Thyroid gland (tissue), 4 donors: ENCODE measurements around the gene LASP1NB.

Experiments
- CTCF ChIP-seq, 6 experiments: fragments of 200-600 bp in 3 of 6; fragments of 450-650 bp in 3 of 6; sonication (generic) in 3 of 6; IDR thresholded peaks; one replicate each; pipeline ENCODE4 v1.5.1; 2016 to 2019; ENCODE audit warnings: antibody characterized with exemption in 6 of 6, mild to moderate bottlenecking in 2 of 6, inconsistent platforms in 1 of 6, moderate library complexity in 1 of 6
- POLR2A ChIP-seq, 2 donors: fragments of 450-650 bp; IDR thresholded peaks; one replicate each; pipeline ENCODE4 v1.6.1; 2017; ENCODE audit warnings: antibody characterized with exemption in 2 of 2, mild to moderate bottlenecking in 2 of 2, moderate library complexity in 1 of 2

- no peak for TF ChIP-seq CTCF (IDR thresholded peaks at IDR 0.05)
- TF ChIP-seq POLR2A (IDR thresholded peaks at IDR 0.05), result no peak
Observed at GRCh38 chr17:38960402-38960801, 35.0 kb downstream of the LASP1NB start.
